ENCODE results near the gene ZBTB12. TPM values are rescaled to one million over a fixed set of nuclear protein-coding genes. Genes with fewer than 3 reads are reported as not detected.

ZBTB12 gene
- total RNA-seq, 4 donors from 2014 or later = 0.38 to 1.7 (median 0.93) TPM

DNA sequence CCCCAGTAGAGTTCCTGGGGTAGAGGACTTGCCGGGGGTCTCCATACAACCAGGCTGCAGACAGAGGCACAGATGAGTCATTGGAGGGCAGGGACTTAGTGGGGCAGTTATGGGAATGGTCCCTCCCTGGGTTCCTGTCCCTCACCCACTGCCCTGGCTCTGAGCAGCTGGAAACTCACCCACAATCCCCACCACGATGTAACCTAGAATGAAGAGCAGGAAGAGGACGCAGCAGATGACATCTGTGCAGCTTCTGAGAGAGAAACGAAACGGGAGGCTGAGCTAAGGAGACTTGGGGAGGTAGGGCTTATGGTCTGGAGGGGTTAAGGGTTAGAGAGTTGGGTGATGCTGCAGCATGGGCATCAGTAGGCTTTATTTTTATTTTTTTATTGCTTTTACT, 26.0 kb downstream of the ZBTB12 start:
- no peak for TF ChIP-seq CTCF (IDR thresholded peaks at IDR 0.05; ENCODE audit: low read depth)

GRCh38 chr6:31874836-31875572, 26.9 kb downstream of the ZBTB12 start:
- TF ChIP-seq CTCF (IDR thresholded peaks at IDR 0.05; ENCODE audit: low read depth) = no peak

DNA sequence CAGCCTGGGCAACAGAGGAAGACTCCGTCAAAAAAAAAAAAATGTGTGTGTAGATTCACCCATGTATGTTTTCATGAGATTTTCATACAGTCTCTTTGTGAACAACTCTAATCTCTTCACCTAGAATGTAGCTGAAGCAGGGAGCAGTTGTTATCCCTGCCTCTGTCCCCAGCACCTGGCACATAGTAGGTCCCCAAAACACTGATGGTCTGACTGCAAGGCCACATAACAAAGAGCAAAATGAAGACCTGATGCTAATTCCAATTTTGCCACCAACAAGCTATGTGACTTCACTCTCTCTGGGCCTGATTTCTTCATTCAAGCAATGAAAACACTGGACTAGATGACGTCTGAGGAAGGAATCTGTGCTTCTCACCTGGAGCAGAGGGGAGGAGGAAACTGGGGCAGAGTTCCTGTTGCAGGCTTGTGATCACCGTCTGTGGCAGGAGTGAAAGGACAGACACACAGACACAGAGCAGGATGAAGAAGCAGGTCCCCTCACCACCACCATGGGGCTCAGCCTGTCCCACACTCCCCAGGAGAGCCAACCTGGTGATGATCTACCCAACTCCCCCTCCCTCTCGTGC, 27.7 kb downstream of the ZBTB12 start:
- TF ChIP-seq CTCF (IDR thresholded peaks at IDR 0.05; ENCODE audit: low read depth) = no peak

- no peak for TF ChIP-seq CTCF (IDR thresholded peaks at IDR 0.05; ENCODE audit: low read depth)
These were observed 30.7 kb downstream of the ZBTB12 start for GRCh38 chr6:31871046-31871659.

GRCh38 chr6:31870385-31870921, 31.4 kb downstream of the ZBTB12 start:
- no peak for TF ChIP-seq CTCF (IDR thresholded peaks at IDR 0.05; ENCODE audit: low read depth)

GRCh38 chr6:31869343-31869742, 32.5 kb downstream of the ZBTB12 start:
- TF ChIP-seq CTCF (IDR thresholded peaks at IDR 0.05; ENCODE audit: low read depth) = no peak

Data from subcutaneous adipose tissue (tissue), 4 donors.